GM12872 (cell line): ENCODE measurements around the gene TMEM255B.

ENCODE experiments used
- TF ChIP-seq, protein P1 (sequence below): IDR thresholded peaks from 3 replicates; pipeline ENCODE4 v1.5.1; 2011; ENCODE audit warnings: low read depth, mild to moderate bottlenecking, low read length, moderate library complexity; ENCODE audit not compliant: insufficient read depth

Gene TMEM255B

DNA sequence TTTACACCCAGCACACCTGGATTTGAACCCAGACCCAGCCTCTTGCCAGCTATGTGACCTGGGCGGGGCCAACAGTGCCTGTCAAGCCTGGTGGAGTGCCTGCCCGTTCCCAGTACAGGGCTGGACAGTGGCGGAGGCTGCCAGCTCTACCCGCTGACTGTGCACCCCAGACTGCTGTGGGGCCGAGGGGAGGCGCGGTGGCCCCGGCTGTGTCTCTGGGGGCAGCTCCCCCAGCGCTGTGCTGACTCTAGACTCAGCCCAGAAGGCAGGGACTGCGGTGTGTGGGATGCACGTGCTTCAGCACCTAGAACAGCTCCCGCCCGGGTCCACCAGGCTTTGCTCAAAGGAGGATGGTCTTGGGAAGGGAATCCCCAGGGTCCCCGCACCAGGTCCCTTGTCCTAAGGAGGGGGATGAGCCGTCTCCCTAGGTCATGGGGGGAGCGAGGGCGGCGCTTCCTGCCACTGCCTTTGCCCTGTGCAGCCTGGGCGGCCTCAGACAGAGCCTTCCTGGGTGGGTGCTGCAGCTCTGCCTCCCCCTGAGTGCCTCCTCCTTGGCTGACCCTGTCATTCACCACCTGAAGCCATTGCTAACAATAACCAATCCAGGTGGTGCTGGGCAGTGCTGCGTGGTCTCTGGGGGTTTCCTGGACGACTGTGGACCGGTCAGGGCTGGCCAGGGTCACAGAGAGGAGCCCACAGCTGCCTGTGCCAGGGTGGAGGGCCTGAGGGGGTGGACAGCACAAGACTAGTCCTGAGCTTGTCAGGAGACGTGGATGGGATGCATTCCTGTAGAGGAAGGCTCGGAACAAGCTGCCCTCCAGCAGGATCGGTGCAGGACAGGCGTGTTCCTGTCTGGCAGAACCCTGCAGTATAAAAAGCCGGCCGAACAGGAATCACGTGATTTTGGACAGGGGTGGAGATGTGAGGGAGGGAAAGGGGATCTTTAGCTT is 18.6 kb downstream of the TMEM255B start:
- TF ChIP-seq, protein P1, sequence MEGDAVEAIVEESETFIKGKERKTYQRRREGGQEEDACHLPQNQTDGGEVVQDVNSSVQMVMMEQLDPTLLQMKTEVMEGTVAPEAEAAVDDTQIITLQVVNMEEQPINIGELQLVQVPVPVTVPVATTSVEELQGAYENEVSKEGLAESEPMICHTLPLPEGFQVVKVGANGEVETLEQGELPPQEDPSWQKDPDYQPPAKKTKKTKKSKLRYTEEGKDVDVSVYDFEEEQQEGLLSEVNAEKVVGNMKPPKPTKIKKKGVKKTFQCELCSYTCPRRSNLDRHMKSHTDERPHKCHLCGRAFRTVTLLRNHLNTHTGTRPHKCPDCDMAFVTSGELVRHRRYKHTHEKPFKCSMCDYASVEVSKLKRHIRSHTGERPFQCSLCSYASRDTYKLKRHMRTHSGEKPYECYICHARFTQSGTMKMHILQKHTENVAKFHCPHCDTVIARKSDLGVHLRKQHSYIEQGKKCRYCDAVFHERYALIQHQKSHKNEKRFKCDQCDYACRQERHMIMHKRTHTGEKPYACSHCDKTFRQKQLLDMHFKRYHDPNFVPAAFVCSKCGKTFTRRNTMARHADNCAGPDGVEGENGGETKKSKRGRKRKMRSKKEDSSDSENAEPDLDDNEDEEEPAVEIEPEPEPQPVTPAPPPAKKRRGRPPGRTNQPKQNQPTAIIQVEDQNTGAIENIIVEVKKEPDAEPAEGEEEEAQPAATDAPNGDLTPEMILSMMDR: no peak

DNA sequence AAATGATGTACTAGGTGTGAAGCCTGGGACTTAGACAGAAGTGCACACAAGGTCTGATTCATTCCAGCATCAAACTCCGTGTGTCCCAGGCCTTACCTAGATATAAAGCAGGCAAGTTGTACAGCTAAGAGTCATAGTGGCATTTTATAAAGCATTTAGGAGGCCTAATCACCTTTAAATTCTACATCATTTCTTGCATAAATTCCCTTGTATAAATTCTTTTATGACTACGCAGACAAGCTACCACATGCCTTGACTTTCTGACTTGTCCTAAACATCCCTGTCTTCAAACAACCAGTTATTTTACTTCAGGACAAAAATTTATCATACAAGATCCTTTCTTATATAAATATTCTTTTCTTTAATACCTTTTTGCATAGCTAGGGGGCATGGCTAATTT is 22.5 kb downstream of the TMEM255B start:
- TF ChIP-seq, protein P1: no peak

- TF ChIP-seq, protein P1: no peak
These were observed 23.4 kb downstream of the TMEM255B start for GRCh38 chr13:113782472-113782871.

DNA sequence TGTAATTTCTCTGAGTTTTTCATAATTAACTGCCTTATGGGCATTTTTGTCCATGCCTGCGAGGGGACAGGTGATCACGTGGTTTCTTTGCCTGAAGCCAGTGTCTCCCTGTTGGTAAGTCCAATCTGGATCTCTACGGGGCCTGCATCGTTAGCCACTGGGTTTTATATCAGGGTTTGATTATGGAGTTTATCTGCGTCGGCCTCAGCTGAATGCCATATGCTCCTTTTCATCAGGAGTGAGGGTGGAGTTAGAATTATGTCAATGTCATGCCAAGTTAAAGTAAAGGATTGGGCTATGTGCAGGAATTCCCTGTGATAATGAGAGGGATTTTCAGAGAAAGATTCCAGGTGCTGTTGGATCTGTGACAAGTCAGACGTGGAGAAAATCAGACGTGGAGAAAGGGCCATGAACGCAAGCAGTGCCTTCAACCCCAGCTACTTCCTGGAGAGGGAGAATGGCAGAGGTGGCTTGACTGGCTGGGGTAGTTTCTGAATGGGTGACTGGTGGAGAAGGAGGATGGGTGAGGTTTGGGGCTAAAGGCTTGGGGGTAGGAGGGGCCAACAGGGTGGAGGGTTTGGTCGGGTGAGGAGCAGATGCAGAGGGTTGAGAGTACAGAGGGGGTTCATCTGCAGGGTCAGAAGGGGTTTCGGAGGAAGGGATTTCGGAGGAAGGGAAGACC is 24.3 kb downstream of the TMEM255B start:
- TF ChIP-seq, protein P1: no peak

GRCh38 chr13:113783966-113784644 is 25.1 kb downstream of the TMEM255B start:
- TF ChIP-seq, protein P1: no peak

DNA sequence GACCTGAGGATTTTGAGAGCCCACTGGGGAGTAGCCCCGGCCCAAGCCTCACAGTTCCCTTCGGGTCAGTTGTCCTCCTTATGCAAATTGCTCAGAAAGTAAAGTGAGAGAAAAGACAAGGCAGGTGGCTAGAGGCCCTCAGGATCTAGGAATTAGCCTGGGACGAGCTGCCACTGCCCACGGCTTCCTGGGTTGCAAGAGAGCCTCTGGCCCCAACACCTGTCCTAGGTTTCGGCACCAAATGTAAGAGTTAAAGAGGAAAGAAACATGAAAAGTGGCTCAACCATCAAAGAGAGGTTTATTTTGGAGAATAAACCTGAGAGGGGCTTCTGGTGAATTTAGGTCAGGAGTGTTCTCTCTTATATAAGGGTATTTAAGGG is 25.6 kb downstream of the TMEM255B start:
- TF ChIP-seq, protein P1: no peak
